ENCODE data around the gene CHRNG. TPM values are rescaled to one million over a fixed set of nuclear protein-coding genes. Genes with fewer than 3 reads are reported as not detected.

The CHRNG gene
- total and polyA plus RNA-seq, 8 donors, result not detected

DNA sequence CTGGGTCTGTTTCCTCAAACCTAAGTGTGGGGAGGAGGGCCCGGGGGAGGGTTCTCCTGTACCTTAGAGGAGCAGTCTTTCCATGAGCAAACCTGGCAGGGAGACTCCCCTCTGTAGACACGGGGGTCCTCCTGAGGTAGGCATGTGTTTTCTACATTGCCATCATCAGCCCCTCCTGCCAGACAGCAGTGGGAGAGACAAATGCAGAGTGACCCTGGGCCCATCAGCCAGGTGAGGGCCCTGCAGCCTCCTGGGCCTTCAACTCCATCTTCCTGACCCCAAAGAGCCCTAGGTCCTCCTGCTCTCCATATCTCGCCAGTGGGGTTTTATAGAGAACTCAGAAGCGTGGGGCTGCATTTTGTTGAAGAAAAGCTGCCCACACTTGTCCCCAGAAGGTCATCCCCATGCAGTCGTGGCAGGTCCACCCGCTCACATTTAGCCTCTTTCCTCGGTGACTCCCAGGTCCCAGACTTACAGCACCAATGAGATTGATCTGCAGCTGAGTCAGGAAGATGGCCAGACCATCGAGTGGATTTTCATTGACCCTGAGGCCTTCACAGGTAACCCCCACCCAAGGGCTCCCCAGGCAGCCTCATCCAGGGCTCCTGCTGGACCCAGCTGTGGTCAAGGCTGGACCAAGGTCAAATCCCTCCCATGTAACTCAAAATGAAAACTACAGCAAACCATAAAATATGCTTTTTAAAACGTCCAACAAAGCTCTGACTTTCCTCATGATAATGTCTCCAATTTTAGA lies 2.6 kb downstream of the CHRNG start:
- no peak overlapping the region for H3K27ac ChIP-seq
- H3K27me3 ChIP-seq, result no peaks in the 10 kb centered on the region
- no peaks in the 10 kb centered on the region for H3K4me1 ChIP-seq
- TF ChIP-seq, protein P1, sequence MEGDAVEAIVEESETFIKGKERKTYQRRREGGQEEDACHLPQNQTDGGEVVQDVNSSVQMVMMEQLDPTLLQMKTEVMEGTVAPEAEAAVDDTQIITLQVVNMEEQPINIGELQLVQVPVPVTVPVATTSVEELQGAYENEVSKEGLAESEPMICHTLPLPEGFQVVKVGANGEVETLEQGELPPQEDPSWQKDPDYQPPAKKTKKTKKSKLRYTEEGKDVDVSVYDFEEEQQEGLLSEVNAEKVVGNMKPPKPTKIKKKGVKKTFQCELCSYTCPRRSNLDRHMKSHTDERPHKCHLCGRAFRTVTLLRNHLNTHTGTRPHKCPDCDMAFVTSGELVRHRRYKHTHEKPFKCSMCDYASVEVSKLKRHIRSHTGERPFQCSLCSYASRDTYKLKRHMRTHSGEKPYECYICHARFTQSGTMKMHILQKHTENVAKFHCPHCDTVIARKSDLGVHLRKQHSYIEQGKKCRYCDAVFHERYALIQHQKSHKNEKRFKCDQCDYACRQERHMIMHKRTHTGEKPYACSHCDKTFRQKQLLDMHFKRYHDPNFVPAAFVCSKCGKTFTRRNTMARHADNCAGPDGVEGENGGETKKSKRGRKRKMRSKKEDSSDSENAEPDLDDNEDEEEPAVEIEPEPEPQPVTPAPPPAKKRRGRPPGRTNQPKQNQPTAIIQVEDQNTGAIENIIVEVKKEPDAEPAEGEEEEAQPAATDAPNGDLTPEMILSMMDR (IDR thresholded peaks at IDR 0.05), result no peak
- FAIRE-seq, result no peak
- H3K9me3 ChIP-seq, result no peaks in the 10 kb centered on the region
- ATAC-seq, result no peak
- H3K36me3 ChIP-seq, result no peaks in the 10 kb centered on the region
- intact Hi-C loops (cut with DNase I), result no loop called here
- 50 to 61% methylated on average over 9 of the region's 9 CpGs for WGBS, 2 donors
- DNase-seq, result peak in 1 of 6 donors; percentile 35
- no peak overlapping the region for H3K4me3 ChIP-seq

- no peak overlapping the region for H3K4me3 ChIP-seq
- intact Hi-C loops (cut with DNase I), result no loop called here
- no peaks in the 10 kb centered on the region for H3K36me3 ChIP-seq
- H3K27ac ChIP-seq, result no peak overlapping the region
- TF ChIP-seq, protein P1 (IDR thresholded peaks at IDR 0.05), result no peak
- no peaks in the 10 kb centered on the region for H3K4me1 ChIP-seq
- no peak for FAIRE-seq
- WGBS, 2 donors, result 90 to 92% methylated on average over 19 to 20 of the region's 20 CpGs
- H3K27me3 ChIP-seq, result no peaks in the 10 kb centered on the region
- H3K9me3 ChIP-seq, result no peaks in the 10 kb centered on the region
- no peak for ATAC-seq
- DNase-seq, result no peak
Observed at GRCh38 chr2:232542715-232543467, 3.4 kb downstream of the CHRNG start.

DNA sequence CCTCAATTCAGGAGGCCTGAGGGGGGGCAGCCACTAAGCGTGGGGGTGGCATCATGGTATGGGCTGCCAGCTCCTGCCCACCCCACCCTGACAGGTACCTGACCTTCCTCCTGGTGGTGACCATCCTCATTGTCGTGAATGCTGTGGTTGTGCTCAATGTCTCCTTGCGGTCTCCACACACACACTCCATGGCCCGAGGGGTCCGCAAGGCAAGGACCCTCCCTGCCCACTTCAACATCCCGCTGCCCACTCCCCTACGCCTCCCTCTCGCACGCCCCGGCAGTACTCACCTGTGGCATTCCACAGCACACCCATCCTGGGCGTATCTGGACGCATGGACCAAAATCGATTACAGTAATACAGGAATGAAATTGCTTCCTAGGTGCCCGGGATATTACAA lies 4.0 kb downstream of the CHRNG start:
- TF ChIP-seq, protein P1 (IDR thresholded peaks at IDR 0.05), result no peak
- Histone ChIP-seq H3K9me3 (no peaks in the 10 kb centered on the region), H3K4me1 (no peaks in the 10 kb centered on the region), H3K36me3 (no peaks in the 10 kb centered on the region), H3K4me3 (no peak overlapping the region), H3K27me3 (no peaks in the 10 kb centered on the region), H3K27ac (no peak overlapping the region)
- 85 to 91% methylated on average over 14 of the region's 14 CpGs for WGBS, 2 donors
- ATAC-seq (no peak), FAIRE-seq (no peak), DNase-seq (peak in 1 of 6 donors; percentile 47)
- intact Hi-C loops (cut with DNase I), result no loop called here

GRCh38 chr2:232543928-232544631 lies 4.6 kb downstream of the CHRNG start:
- Histone ChIP-seq H3K4me1 (no peaks in the 10 kb centered on the region), H3K27ac (no peak overlapping the region), H3K4me3 (no peak overlapping the region), H3K27me3 (no peaks in the 10 kb centered on the region), H3K9me3 (no peaks in the 10 kb centered on the region), H3K36me3 (no peaks in the 10 kb centered on the region)
- intact Hi-C loops (cut with DNase I), result no loop called here
- DNase-seq (peak in 1 of 6 donors; percentile 69), ATAC-seq (no peak), FAIRE-seq (no peak)
- WGBS, 2 donors, result 91 to 94% methylated on average over 19 of the region's 19 CpGs
- TF ChIP-seq, protein P1 (IDR thresholded peaks at IDR 0.05), result no peak

Data from pancreas (tissue), 10 donors.